Fibroblast of skin of scalp (primary cell): ENCODE data around the gene COL4A2.

Experiments
- DNase-seq: peaks from one replicate; pipeline ENCODE4 v3.0.0-alpha.2; 2013

COL4A2 gene

DNA sequence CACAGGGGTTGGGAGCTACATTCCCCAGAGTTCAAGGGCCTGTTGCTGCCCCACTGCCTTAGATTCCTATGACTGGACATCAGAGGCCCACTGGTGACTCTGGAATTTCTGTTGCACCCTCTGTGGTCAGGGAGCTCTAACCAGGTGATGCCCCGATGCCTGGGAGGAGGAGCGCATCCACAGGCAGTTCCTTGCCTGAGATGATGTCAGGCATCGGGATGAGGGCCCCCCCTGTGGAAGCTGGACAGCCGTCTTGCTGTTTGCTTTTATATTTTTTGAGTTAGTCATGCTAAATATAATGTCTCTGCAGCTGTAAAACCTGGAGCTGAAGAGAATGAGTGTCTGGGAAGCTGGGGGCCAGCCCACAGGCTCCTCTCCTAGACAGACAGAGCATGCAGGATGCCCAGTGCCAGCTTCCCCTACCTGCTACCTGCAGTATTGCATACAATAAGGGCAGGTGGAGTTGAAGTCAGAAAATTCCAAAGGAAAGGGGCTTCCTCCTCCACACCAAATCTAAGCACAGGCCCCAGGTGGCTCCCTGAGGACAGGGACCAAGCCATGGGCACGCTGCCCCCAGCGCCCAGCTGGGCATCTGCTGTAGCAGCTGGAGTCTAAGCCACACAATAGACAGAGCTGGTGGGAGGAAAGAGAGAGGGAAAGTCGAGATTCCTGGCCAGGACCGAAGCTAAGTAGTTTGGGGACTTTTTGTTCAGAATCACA lies 16.2 kb downstream of the COL4A2 start:
- DNase-seq: peak; percentile 89

DNA sequence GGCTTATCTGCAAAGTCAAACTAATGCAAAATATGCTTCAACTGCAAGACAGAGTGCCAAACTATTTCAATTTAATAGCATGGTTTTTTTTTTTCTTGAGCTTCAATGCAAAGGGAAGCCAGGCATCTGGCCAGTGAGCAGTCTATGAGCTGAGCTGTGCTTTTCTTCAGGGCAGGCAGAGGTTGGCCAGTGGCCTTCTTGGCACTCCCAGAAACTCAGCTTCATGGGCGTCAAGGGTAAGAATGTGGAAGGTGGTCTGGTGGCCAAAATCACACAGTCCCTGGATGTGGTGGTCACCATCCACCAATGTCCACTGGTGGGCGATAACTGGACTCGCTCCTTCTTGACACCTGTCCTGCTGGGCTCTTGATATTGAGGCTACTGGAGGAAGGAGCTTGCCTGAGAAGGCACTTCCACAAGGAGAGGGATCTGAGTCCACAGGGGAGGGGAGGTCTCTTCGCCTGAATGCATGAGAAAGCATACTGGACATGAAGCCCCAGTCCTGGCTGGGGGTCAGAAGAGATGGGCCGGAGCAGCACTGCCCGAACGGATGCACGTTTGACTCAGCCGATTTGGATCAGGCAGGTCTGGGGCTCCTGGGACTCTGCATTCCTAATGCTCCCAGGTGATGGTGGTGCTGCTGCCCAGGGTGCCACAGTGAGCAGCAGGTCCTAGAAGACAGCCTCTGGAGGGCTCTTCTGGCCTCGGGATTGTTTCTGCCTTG lies 17.1 kb downstream of the COL4A2 start:
- no peak for DNase-seq

DNA sequence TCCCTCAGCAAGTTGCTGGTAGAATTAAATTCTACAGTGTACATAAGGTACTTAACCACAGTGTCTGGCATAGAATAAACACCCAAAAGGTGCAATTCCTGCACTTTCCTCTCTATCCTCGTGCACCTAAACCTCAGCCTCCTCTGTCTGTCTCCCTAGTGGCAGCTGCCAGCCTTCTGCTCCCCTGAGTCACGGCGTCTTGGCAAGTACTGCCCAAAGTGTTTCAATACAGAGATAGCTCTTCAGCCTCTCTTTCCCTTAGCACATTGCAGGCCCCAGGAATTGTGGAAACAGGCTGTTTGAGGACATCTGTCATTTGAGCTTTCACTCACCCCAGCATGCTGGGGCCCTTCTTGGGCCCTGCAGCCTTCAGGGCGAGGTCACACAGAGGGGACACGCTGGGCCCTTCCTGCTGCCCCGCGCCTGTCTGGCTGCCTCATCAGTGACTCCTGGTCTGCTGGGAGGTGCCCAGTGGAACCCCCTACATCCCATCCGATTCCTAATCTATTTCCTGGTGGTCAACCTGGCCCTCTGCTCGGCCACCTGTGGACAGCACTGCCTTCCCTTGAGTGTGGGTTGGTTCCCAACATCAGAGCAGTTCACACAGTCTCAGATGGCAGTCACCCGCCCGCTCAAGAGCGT lies 19.3 kb downstream of the COL4A2 start:
- DNase-seq: peak; percentile 40

DNA sequence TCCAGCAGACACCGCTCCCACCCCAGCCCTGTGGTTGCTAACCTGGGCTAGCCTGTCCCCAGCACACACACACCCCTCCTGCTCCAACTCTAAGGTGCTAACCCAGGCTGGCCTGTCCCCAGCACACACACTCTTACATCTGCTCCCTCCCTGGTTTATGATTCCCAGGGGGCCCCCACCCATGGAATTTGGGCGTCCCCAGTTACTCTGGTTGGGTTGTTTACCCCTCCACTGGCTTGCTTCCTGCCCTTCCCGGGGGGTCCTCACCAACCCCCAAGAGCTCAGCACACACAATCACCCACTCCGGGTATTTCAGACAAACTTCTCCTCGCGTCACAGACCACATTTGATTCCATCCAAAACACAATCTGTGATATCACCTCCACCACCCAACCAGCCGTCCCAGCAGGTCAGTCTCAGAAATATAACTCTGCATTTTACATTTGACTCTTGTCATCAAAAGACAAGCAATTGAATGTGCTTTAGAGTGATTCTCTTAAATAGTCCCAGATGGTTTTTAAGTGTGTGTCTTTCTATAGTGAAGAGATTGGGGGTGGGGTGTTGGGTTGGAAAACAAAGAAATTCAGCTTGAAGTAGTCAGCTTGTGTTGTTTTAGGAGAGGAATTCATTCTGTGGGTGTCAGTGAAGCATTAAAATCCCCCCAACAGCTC lies 20.1 kb downstream of the COL4A2 start:
- DNase-seq: peak; percentile 96

DNA sequence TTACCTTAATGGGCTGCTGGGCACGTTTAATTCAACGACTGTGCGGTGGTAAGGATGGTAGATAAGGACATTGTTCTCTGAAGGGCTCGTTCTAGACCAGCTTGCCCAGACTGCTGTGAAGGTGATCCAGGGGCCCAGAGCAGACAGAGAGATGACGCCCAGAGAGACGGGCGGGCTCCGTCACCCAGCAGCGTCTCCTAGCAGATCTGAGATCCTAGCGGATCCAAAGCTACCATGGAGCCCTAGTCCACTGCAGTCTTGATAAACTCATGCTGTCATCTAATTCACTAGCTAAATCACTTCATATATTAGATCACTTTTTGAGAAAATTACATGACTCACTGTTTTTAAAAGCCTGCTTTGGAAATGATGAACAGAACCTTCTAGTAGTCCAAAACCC lies 21.5 kb downstream of the COL4A2 start:
- no peak for DNase-seq

DNA sequence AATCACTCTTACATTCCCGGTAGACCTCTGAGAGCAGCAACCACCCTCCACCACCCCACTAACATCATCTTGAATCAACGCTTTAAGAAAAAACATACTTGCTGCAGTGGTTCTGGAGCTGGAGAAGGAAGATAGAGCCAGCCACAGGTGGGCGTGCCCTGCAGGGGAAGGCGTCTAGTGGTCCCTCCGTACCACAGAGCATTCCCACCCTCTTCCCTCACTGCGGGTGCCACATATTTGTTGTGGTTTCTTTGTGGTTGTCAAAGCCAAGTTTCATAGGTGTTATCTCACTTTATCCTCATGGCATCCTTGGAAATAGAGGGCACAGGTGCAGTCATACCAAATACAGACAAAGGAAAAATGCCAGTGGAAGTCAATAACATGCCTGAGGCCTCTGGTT lies 22.2 kb downstream of the COL4A2 start:
- DNase-seq: no peak

DNA sequence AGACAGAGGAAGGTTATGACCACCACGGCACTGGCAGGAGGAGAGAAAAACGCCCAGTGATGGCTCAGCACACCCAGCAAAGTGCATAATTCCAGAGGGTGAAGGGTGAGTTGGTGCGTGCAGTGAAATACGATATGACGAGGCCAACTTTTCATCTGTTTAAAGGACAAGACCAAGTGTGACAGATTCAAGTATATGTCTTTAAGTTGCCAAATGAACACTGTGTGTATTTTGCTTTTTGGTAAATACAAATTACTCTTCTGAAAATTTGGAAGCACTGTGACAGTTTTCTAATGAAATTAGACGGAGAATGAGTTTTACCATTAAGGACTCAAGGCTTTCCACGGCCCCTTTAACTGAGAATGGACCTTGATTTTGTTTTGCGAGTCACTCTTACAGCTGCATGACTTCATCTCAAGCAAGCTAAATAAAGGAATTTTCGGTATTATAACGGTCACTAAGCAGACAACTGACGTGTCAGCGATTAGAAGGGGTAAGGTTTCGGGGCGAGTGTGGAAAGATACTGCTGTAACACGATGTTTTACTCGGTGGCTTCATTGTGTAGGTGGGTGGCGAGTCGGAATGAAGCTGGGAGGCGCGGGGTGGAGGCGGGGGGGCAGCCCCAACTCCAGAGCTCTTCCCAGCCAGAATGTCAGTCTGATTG lies 22.8 kb downstream of the COL4A2 start:
- DNase-seq: peak; percentile 63

DNA sequence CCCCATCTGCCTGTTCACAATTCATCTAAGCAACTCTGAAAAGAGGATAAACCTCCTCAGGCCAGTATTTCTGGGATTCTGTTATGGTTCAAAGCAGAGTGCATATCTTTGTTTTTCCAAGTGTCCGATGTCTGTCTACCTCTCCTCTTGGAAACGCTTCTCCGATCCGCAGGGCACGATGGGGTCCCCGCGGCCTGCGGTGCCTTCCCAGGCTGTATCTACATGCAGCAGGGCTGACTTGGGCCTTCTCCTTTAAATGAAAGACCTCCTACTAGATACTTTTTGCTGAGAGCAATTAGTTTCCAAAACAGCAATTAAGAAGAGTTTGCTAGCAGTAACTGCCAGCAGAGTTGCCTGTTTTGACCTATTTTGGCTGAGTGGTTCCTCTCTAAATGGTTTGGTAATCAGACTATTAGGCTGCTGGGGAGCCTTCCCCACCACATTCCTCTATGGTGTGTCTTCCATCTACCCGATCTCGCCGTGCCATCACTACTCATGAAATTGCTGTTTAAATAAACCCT lies 23.5 kb downstream of the COL4A2 start:
- peak; percentile 89 for DNase-seq

DNA sequence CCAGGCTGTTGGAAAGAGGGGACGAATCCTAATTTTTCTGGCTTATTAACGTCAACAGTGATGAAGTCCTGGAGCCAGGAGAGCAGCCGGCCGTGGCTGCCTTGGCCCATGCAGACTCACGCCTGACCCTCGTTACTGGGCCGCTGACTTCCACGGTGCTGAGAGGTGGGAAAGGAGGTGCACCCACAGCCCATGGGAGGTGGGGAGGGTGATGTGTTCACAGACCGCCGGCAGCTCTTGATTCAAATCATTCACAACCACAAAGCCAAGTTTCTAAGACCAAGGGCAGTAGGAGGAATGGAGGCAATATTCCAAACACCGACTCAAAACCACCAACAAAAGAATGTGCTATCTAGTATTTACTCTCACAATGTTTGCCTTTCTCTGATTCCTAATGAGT lies 24.3 kb downstream of the COL4A2 start:
- DNase-seq: peak; percentile 76

DNA sequence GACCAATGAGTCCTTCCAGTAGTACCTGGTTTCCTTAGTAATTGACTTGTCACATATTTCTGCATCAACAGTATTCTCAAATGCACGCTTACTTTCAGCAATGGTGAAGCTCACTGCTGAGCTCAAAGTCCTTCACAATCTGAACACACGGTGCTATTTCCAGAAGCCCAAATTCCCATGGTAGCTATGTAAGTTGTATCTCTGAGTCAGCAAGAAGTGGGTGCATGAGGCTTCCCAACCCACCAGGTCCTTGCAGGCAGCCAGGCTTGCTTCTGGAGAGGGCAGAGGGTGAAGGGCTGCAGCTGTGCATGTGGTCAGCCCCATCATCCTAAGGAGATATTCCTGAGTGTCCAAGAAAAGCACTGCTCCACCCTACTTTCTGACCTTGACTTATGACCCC lies 25.7 kb downstream of the COL4A2 start:
- no peak for DNase-seq

DNA sequence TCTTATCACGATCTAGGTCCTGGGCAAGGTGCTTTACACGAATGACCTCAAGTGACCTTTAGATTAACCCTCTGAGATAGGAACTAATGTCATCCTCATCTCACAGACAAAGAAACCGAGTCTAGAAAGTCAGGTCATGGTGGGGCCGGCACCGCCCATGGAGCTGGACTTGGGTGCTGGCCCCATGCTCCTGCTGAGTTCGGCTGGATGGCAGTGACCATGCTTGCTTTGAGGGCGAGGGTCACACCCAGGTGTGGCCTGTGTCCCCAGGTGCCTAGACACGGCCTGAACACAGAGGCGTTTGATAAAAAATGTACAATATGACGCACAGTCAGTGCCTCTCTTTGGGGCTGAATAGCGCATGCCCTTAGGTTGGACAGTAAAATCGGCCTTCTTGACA lies 26.8 kb downstream of the COL4A2 start:
- DNase-seq: no peak

DNA sequence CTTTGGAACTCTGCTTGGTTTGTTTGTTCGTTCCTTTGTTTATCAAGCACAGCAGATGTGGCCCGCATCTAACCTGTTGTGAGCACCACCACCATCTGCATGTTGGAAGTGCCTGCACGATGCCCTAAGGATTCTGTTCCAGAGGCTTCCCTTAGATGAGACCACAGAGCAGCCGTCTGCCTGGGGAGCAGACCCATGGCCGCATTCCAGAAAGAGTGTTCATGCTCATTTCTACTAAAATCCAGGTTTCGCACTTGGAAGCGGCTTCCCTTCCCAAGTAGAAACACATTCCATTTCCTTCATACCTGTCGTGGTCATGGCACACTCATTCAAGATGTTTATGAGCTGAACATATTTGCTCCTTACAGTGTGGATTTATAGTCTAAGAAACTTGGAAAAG lies 27.2 kb downstream of the COL4A2 start:
- DNase-seq: peak; percentile 81

DNA sequence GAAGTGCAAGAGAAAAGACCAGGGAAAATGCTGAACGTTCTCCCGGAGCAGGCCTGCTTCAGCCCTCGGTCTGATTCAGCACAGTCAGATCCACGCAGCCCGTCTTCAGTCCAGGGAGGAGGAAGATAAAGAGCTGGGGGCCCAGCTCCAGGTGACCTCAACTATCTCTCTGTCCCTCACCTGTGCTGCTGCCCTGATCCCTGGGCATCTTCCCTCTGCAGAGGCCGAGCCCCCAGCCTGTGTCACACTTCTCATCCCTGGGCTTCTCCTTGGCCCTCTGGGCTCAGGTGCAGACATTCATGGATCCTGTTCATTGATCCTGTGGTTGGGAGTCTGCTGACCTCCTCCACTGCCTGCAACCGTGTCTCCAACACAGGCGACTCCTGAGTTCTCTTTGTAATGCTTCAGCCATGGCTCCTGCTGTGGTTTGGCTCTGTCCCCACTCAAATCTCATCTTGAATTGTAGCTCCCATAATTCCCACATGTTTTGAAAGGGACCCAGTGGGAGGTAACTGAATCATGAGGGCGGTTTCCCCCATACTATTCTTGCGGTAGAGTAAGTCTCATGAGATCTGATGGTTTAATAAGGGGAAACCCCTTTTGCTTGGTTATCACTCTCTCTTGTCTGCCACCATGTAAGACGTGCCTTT lies 27.9 kb downstream of the COL4A2 start:
- peak; percentile 85 for DNase-seq

DNA sequence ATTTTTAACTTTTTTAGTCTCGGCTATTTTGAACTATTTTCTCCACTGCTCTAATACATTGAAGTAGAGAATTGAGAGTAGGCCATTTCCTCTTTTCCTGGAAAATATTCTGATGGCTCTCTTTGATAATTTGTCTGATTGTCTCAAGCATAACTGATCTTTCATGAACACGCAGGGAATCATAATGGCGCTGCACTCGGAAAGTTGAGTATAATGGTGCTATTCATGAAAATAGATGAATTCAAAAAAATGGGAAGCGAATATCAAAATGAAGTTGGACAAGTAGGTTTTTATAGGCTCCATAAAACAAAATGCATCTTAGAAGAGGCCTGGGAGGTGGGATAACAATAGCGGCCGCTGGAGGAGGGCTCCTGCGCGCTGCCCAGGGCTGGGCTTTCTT lies 29.0 kb downstream of the COL4A2 start:
- no peak for DNase-seq

DNA sequence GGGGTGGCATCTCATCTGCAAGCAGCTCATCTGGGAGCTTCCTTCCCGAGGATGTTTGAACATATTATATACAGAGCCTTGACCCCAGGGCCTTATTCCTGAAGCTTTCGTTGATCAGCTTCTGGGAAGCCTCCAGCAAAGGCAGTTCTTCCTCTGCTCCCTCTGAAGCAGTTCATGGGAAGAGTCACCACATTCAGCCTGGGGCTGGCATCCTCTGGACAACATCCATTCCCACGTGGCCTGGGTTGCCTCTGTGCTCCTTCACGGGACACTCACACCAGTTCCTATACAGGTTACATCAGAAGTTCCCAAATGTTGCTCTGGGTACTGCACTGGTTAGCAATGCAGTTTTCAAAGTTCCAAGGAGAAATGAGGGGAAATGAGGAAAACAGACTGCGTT lies 29.6 kb downstream of the COL4A2 start:
- no peak for DNase-seq

DNA sequence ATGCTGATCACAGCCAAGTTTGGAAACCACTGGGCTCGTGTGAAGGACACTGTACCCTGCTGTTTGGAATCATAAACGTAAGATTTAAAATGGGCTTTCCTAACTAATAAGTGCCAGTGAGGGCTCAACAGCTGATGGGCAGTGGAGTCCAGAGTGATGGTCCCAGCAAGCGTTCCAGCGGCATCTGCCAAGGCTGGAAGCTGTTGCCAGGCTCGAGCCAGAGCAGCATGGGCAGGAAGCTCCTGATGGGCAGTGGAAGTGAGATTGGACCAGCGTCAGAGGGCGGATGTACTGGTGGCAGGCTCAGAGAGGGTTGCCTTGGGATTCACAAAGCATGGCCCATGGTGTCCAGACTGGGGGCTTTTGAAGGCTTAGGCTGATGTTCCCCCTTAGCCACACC lies 30.2 kb downstream of the COL4A2 start:
- no peak for DNase-seq

DNA sequence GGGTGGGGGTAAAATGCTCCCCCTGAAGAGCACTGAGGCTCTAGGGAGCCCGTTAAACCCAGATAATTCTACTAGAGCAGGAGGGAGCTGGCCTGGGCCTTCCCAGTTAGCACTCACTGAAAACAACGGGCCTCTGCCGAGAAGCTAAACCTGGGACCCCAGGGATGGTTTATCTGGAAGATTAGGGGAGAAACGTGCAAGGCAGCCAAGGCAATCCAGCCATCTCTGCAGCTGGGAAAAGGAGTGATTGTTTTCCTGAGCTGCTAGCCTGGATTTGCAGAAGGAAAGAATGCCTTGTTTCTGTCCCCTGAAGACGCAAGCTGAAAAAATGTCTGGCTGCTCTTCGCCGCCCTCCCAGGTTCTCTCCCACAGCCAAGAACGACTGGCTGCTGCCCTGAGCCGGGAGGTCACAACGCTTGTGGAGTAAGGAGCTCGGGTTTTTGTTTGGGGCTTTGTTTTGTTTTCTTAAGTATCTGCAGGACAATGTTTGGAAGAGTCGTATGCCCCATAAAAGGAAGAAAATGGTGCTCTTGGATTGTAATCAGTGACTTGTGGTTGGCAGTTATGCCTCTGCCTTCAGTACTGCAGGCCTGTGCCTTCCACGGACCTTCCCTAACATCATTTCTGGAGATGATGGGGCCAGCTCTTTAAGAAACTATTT lies 31.5 kb downstream of the COL4A2 start:
- peak; percentile 93 for DNase-seq

DNA sequence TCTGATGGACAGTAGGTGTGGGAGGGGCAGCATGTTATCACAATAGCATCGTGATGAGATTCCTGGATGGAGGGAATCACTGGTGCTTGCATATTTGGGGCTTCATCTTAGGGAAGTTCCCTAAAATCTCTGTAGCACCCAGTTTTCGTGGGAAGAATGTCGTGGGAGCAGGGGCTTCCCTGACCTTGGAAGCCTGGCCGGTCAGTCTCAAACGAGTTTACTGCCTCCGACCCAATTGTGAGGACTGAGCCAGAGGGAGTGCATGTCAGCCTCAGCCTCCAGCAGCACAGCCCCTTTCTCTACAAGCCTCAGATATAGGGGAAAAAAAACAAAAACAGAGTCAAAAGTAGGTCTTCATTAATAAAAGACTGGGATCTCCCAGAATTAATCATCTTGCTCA lies 32.2 kb downstream of the COL4A2 start:
- DNase-seq: no peak

DNA sequence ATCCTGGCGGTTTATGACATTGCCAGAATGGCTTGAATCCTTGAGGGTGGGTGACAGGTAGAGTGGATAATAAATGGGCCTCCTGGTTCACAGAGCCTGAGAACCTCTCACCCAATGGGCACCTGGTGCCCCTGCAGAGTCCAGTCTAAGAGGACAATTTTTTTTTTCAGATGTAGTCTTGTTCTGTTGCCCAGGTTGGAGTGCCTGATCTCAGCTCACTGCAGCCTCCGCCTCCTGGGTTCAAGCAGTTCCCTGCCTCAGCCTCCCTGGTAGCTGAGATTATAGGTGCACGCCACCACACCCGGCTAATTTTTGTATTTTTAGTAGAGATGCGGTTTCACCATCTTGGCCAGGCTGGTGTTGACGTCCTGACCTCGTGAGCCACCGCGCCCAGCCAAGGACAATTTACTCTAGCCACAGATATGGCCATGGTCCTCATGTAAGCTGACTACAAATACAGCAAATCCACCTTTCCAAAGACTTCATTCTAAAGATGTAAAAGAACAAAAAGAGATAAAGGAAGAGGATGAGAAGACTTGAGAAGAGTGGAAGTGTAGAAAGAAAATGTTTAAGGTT lies 33.0 kb downstream of the COL4A2 start:
- DNase-seq: no peak

DNA sequence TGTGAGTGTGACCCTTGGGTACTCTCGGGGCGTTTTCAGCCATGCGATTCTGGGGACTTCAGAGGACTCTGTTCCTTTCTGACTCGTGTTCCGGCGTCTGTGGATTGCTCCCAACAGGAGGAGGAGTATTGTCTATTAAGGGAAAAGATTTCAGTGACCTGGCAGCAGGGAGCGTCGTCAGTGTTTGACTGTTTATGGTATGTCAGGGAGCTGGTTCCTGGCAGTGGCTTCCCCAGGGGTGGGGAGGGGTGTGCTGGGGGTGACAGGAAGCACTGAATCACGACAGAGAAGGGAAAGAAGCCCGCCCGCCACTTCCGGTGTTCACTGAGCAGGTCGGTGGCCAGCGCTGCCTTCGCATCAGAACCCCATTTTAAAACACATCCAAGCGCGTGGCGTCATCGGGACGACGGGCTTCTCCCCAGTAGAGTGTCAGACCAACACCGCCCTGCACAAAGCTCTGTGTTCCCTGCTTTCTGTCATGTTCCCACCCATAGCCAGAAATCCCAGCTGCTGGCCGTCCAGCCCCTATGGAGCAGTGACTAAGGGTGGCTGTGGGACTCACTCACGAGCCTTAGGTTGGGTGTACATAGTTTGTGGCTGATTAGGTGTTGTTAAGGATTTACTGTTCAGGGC lies 33.8 kb downstream of the COL4A2 start:
- DNase-seq: peak; percentile 70
